Stomach smooth muscle (tissue), 2 donors: ENCODE results near the gene UQCRHL.

Source experiments
- H3K27ac ChIP-seq: one replicate; pipeline ENCODE4 v1.7.0; 2013; ENCODE audit warnings: mild to moderate bottlenecking, low read length, inconsistent platforms
- H3K27me3 ChIP-seq, 2 donors: one replicate each; pipeline ENCODE4 v1.7.0; 2013; ENCODE audit warnings: low read length in 2 of 2; ENCODE audit not compliant: insufficient read depth in 2 of 2, control insufficient read depth in 1 of 2
- H3K36me3 ChIP-seq, 2 donors: one replicate each; pipeline ENCODE4 v1.7.0; 2013; ENCODE audit warnings: low read length in 2 of 2; ENCODE audit not compliant: control insufficient read depth in 2 of 2, insufficient read depth in 2 of 2
- H3K4me1 ChIP-seq: one replicate; pipeline ENCODE4 v1.7.0; 2013; ENCODE audit warnings: low read length; ENCODE audit not compliant: control insufficient read depth, insufficient read depth
- H3K4me3 ChIP-seq, 2 donors: one replicate each; pipeline ENCODE4 v1.7.0; 2013; ENCODE audit warnings: low read length in 2 of 2
- H3K9ac ChIP-seq, 2 donors: one replicate each; pipeline ENCODE4 v1.7.0; 2013; ENCODE audit warnings: low read length in 2 of 2, mild to moderate bottlenecking in 1 of 2
- H3K9me3 ChIP-seq, 2 donors: one replicate each; pipeline ENCODE4 v1.7.0; 2013; ENCODE audit warnings: low read length in 2 of 2; ENCODE audit not compliant: control insufficient read depth in 2 of 2
- donor health status: healthy.
- donor health status: Pancreatic carcinoma.

UQCRHL gene

GRCh38 chr1:15788624-15789301 lies 18.7 kb downstream of the UQCRHL start:
- Histone ChIP-seq H3K36me3 (peaks cover 0 to 2% of the 10 kb centered on the region in 2 donors), H3K4me3 (no peak overlapping the region), H3K9me3 (no peaks in the 10 kb centered on the region)

GRCh38 chr1:15786581-15786980 lies 20.9 kb downstream of the UQCRHL start:
- Histone ChIP-seq H3K9me3 (no peaks in the 10 kb centered on the region), H3K27ac (no peak overlapping the region), H3K27me3 (no peaks in the 10 kb centered on the region), H3K4me1 (peaks cover 5% of the 10 kb centered on the region), H3K9ac (no peak overlapping the region), H3K36me3 (peaks cover 0 to 7% of the 10 kb centered on the region in 2 donors), H3K4me3 (no peak overlapping the region)

More at GRCh38 chr1:15788624-15789301, 18.7 kb downstream of the UQCRHL start:
- Histone ChIP-seq H3K27me3 (no peaks in the 10 kb centered on the region), H3K9ac (no peak overlapping the region), H3K27ac (no peak overlapping the region), H3K4me1 (peaks cover 9% of the 10 kb centered on the region)

GRCh38 chr1:15785683-15786082 lies 21.8 kb downstream of the UQCRHL start:
- no peak overlapping the region for H3K9ac ChIP-seq
- peaks cover 5% of the 10 kb centered on the region for H3K4me1 ChIP-seq
- H3K27ac ChIP-seq: no peak overlapping the region
- H3K4me3 ChIP-seq: no peak overlapping the region
- peaks cover 1 to 9% of the 10 kb centered on the region in 2 donors for H3K36me3 ChIP-seq
- no peaks in the 10 kb centered on the region for H3K9me3 ChIP-seq
- H3K27me3 ChIP-seq: no peaks in the 10 kb centered on the region

GRCh38 chr1:15777909-15778707 lies 29.3 kb downstream of the UQCRHL start:
- peaks cover 18 to 19% of the 10 kb centered on the region in 2 donors for H3K36me3 ChIP-seq
- peaks cover 7% of the 10 kb centered on the region for H3K4me1 ChIP-seq
- H3K9ac ChIP-seq: no peak overlapping the region
- H3K27ac ChIP-seq: no peak overlapping the region
- H3K4me3 ChIP-seq: no peak overlapping the region
- H3K9me3 ChIP-seq: no peaks in the 10 kb centered on the region
- H3K27me3 ChIP-seq: no peaks in the 10 kb centered on the region

- Histone ChIP-seq H3K9ac (no peak overlapping the region), H3K4me3 (no peak overlapping the region), H3K27ac (no peak overlapping the region), H3K27me3 (no peaks in the 10 kb centered on the region), H3K36me3 (peaks cover 22 to 33% of the 10 kb centered on the region in 2 donors), H3K4me1 (peaks cover 7% of the 10 kb centered on the region), H3K9me3 (no peaks in the 10 kb centered on the region)
Observed at GRCh38 chr1:15775706-15776105, 31.7 kb downstream of the UQCRHL start.

GRCh38 chr1:15771836-15772515 lies 35.5 kb downstream of the UQCRHL start:
- H3K9ac ChIP-seq: no peak overlapping the region
- H3K9me3 ChIP-seq: no peaks in the 10 kb centered on the region
- no peaks in the 10 kb centered on the region for H3K27me3 ChIP-seq
- no peak overlapping the region for H3K27ac ChIP-seq
- peaks cover 4% of the 10 kb centered on the region for H3K4me1 ChIP-seq
- no peak overlapping the region for H3K4me3 ChIP-seq
- H3K36me3 ChIP-seq: peaks cover 30% of the 10 kb centered on the region in 2 donors

GRCh38 chr1:15770313-15770962 lies 37.0 kb downstream of the UQCRHL start:
- H3K4me3 ChIP-seq: no peak overlapping the region
- peaks cover 27 to 30% of the 10 kb centered on the region in 2 donors for H3K36me3 ChIP-seq
- no peak overlapping the region for H3K27ac ChIP-seq
- H3K9ac ChIP-seq: no peak overlapping the region
- H3K4me1 ChIP-seq: no peaks in the 10 kb centered on the region
- no peaks in the 10 kb centered on the region for H3K27me3 ChIP-seq
- H3K9me3 ChIP-seq: no peaks in the 10 kb centered on the region

GRCh38 chr1:15768388-15768787 lies 39.1 kb downstream of the UQCRHL start:
- H3K9ac ChIP-seq: no peak overlapping the region
- H3K4me1 ChIP-seq: peaks cover 4% of the 10 kb centered on the region
- H3K36me3 ChIP-seq: peaks cover 22 to 25% of the 10 kb centered on the region in 2 donors
- H3K4me3 ChIP-seq: no peak overlapping the region
- no peak overlapping the region for H3K27ac ChIP-seq
- no peaks in the 10 kb centered on the region for H3K9me3 ChIP-seq
- H3K27me3 ChIP-seq: no peaks in the 10 kb centered on the region

- Histone ChIP-seq H3K9me3 (no peaks in the 10 kb centered on the region), H3K9ac (no peak overlapping the region), H3K27me3 (no peaks in the 10 kb centered on the region), H3K4me3 (no peak overlapping the region), H3K27ac (no peak overlapping the region), H3K36me3 (peaks cover 22 to 25% of the 10 kb centered on the region in 2 donors), H3K4me1 (peaks cover 4% of the 10 kb centered on the region)
Observed at GRCh38 chr1:15767941-15768340, 39.5 kb downstream of the UQCRHL start.

- Histone ChIP-seq H3K27me3 (no peaks in the 10 kb centered on the region), H3K9ac (no peak overlapping the region), H3K27ac (no peak overlapping the region), H3K4me1 (peaks cover 10% of the 10 kb centered on the region), H3K9me3 (no peaks in the 10 kb centered on the region), H3K4me3 (no peak overlapping the region), H3K36me3 (peaks cover 10% of the 10 kb centered on the region in 2 donors)
Observed at GRCh38 chr1:15765495-15766194, 41.8 kb downstream of the UQCRHL start.
